ENCODE data around the gene PERM1. TPM values are rescaled to one million over a fixed set of nuclear protein-coding genes. Genes with fewer than 3 reads are reported as not detected.

PERM1 gene
- total and polyA plus RNA-seq, 2 of the 8 experiments (the other 6 are each of a cell fraction or from before 2014, with no cell fraction given) = not detected

- WGBS, 2 experiments (ENCODE audit: extremely low coverage in 1 of 2, insufficient coverage in 1 of 2, insufficient read length in 1 of 2, insufficient replicate concordance in 2 of 2, low coverage in 1 of 2, low lambda C conversion rate in 2 of 2, missing lambda C conversion rate in 1 of 2) = 79% methylated on average over 22 of the region's 27 CpGs; no CpG with 5 or more reads in 1 of the 2 experiments
- H3K9me3 ChIP-seq (ENCODE audit: insufficient read depth in 2 of 2, low read depth in 1 of 2, low read length in 1 of 2) = no peaks in the 10 kb centered on the region
- no peak overlapping the region for H3K23ac ChIP-seq (ENCODE audit: insufficient read length)
- peak overlapping the region in 1 of 2 experiments; percentile 71; a peak in 1 of 4 replicates for H3K4me2 ChIP-seq (ENCODE audit: insufficient read depth in 1 of 2, low read depth in 2 of 2, low read length in 2 of 2)
- DNase-seq (ENCODE audit: low read depth in 1 of 2, low spot score in 2 of 2) = no peak
- ChIA-PET POLR2A (ENCODE audit: partially characterized antibody) (interaction anchor here (0.7 to 9.5 kb wide), 11 partner anchors 8 to 138 kb away, joined by 3 to 65 read pairs (median 4); partner anchors contain the start of genes NOC2L, PLEKHN1 and SAMD11), CTCF (ENCODE audit: partially characterized antibody) (interaction anchor here (0.7 to 2.9 kb wide), 7 partner anchors 10 to 40 kb away, joined by 3 to 13 read pairs (median 5); no protein-coding TSS in a partner anchor)
- H3K27ac ChIP-seq (ENCODE audit: low read depth, low read length) = no peak overlapping the region
- H3K56ac ChIP-seq (replicated peaks; ENCODE audit: insufficient read length, low read depth, low read length) = no peak overlapping the region
- no peak for TF ChIP-seq CHD2 (IDR thresholded peaks at IDR 0.05; ENCODE audit: low read length)
- peak; percentile 44; the same call in 1 of the 2 replicates for TF ChIP-seq EGR1 (IDR thresholded peaks at IDR 0.05; ENCODE audit: borderline replicate concordance, low read depth, low read length)
- TF ChIP-seq RFX5 (IDR thresholded peaks at IDR 0.05; ENCODE audit: borderline replicate concordance, low read depth, low read length) = no peak
- no peak overlapping the region for H2BK20ac ChIP-seq (ENCODE audit: low read length)
- no peak overlapping the region for H3K18ac ChIP-seq (ENCODE audit: extremely low read depth, low read length)
- no peak overlapping the region for H2AFZ ChIP-seq (ENCODE audit: low read length)
- no peak overlapping the region for H3K14ac ChIP-seq (ENCODE audit: insufficient read length)
- no peak overlapping the region for H3K9ac ChIP-seq (replicated peaks in 1 of 4; ENCODE audit: extremely low read depth in 1 of 4, low read depth in 3 of 4, low read length in 3 of 4)
- peaks cover 7% of the 10 kb centered on the region; the same call in 1 of the 2 replicates for H3K23me2 ChIP-seq (ENCODE audit: low read depth, low read length)
- H3K79me2 ChIP-seq (ENCODE audit: control insufficient read depth in 1 of 2, insufficient read depth in 2 of 2, low read length in 2 of 2) = no peaks in the 10 kb centered on the region
- peaks cover 15 to 31% of the 10 kb centered on the region in 2 experiments for H4K20me1 ChIP-seq (replicated peaks in 1 of 2; ENCODE audit: control insufficient read depth in 1 of 2, insufficient read depth in 2 of 2, low read length in 2 of 2)
- H3K27me3 ChIP-seq (replicated peaks in 1 of 4; ENCODE audit: control insufficient read depth in 3 of 4, extremely low read depth in 1 of 4, insufficient read depth in 3 of 4, low read length in 3 of 4) = peaks cover 43 to 50% (median 49%) of the 10 kb centered on the region in 4 experiments
- no peak overlapping the region for H4K5ac ChIP-seq (ENCODE audit: insufficient read length, low read depth, low read length)
- H3K36me3 ChIP-seq (ENCODE audit: control insufficient read depth in 2 of 4, insufficient read depth in 4 of 4, low read length in 3 of 4) = peaks cover 2 to 23% (median 10%) of the 10 kb centered on the region in 4 experiments; a peak in 7 of 8 replicates
- no peak overlapping the region for H4K91ac ChIP-seq (replicated peaks; ENCODE audit: insufficient read length, low read length)
- H2BK12ac ChIP-seq (ENCODE audit: low read depth, low read length) = no peak overlapping the region
- no peak overlapping the region for H2BK120ac ChIP-seq (replicated peaks; ENCODE audit: low read depth, low read length)
- no peak overlapping the region for H2AK5ac ChIP-seq (ENCODE audit: low read depth, low read length)
- no peak overlapping the region for H2BK15ac ChIP-seq (ENCODE audit: low read length)
- H3K4me3 ChIP-seq (ENCODE audit: extremely low read depth in 1 of 4, insufficient read depth in 2 of 4, low read depth in 3 of 4, low read length in 4 of 4) = no peak overlapping the region
- no peaks in the 10 kb centered on the region; the same call in 1 of the 2 replicates for H3K79me1 ChIP-seq (ENCODE audit: low read depth, low read length)
- H3K4me1 ChIP-seq (replicated peaks in 1 of 4; ENCODE audit: control insufficient read depth in 3 of 4, insufficient read depth in 4 of 4, low read length in 3 of 4) = peaks cover 3 to 34% (median 22%) of the 10 kb centered on the region in 4 experiments
- H4K8ac ChIP-seq (ENCODE audit: extremely low read depth, insufficient read depth, low read length) = peak overlapping the region; percentile 14; the same call in 1 of the 2 replicates
- H2BK5ac ChIP-seq (ENCODE audit: low read depth, low read length) = no peak overlapping the region
- no peak for FAIRE-seq
- no peak overlapping the region for H3K4ac ChIP-seq (replicated peaks; ENCODE audit: insufficient read length, low read depth, low read length)
These were observed 38.1 kb downstream of the PERM1 start for GRCh38 chr1:943545-944340.
